HepG2 (cell line): ENCODE measurements around the gene DDX54. TPM values are rescaled to one million over a fixed set of nuclear protein-coding genes. Genes with fewer than 3 reads are reported as not detected.

Experiments
- ATAC-seq: fragments of 200-7000 bp; cut with Tn5 transposase; 3 replicates; pipeline ENCODE4 v1.9.1; 2020; ENCODE audit warnings: mild to moderate bottlenecking, moderate library complexity
- BruUV-seq: library from RNA; stranded (reverse); fragments of 400-500 nt; replicated peaks from 2 replicates; lab custom pipeline; 2021; lab: Mats Ljungman, UMichigan
- CTCF ChIA-PET: fragments of 300-600 bp; formaldehyde crosslinking; extraction: SDS; loops from one replicate; lab custom pipeline; 2021; ENCODE audit warnings: low total read pairs, inconsistent platforms, low intra/inter-chr PET ratio; lab: Yijun Ruan, JAX
- POLR2A ChIA-PET: fragments of 350-600 bp; sonication (Branson Sonifier 250); formaldehyde crosslinking; loops from one replicate; lab custom pipeline; 2020; ENCODE audit warnings: antibody characterized with exemption, inconsistent platforms; lab: Yijun Ruan, JAX
- DNase-seq: peaks from one replicate; pipeline ENCODE4 v3.0.0-alpha.2; 2015; ENCODE audit warnings: low spot score
- FAIRE-seq: peaks from 3 replicates; lab custom pipeline; 2011; peaks lifted over from hg19 to GRCh38; lab: Jason Lieb, UNC
- H2AFZ ChIP-seq: one replicate; pipeline ENCODE4 v1.6.1; 2011; ENCODE audit warnings: low read length, inconsistent platforms
- H3K27ac ChIP-seq: fragments of 300-600 bp; 3 replicates; pipeline ENCODE4 v1.8.0; 2011; ENCODE audit warnings: mixed run types, mild to moderate bottlenecking, mixed read lengths, low read length, inconsistent platforms; ENCODE audit not compliant: insufficient read depth; ENCODE audit errors: extremely low read length
- H3K27me3 ChIP-seq, 2 experiments: fragments of 200-600 bp in 1 of 2; 2 replicates in 1 of 2; 3 replicates in 1 of 2; pipeline versions ENCODE4 v1.6.0 to v1.8.0; 2011; ENCODE audit warnings: low read length in 2 of 2, mild to moderate bottlenecking in 2 of 2, moderate library complexity in 2 of 2, inconsistent platforms in 1 of 2; ENCODE audit not compliant: insufficient read depth in 2 of 2, control insufficient read depth in 1 of 2
- H3K36me3 ChIP-seq, 2 experiments: fragments of 200-600 bp in 1 of 2; replicated peaks in 1 of 2; 2 replicates in 1 of 2; 3 replicates in 1 of 2; pipeline versions ENCODE4 v1.5.1 to v1.8.0; 2011; ENCODE audit warnings: low read length in 2 of 2, inconsistent platforms in 1 of 2; ENCODE audit not compliant: insufficient read depth in 2 of 2, control insufficient read depth in 1 of 2
- H3K4me1 ChIP-seq: 2 replicates; pipeline ENCODE4 v1.5.1; 2012; ENCODE audit warnings: low read length, inconsistent platforms; ENCODE audit not compliant: insufficient read depth
- H3K4me2 ChIP-seq: 2 replicates; pipeline ENCODE4 v1.6.0; 2011; ENCODE audit warnings: low read depth, low read length, inconsistent platforms
- H3K4me3 ChIP-seq, 3 experiments: fragments of 200-600 bp in 1 of 3; sonication (generic), shearing (Covaris generic) in 1 of 3; replicated peaks in 1 of 3; 2 replicates each; pipeline ENCODE4 v1.5.1; 2011 to 2016; ENCODE audit warnings: low read length in 3 of 3, inconsistent platforms in 2 of 3, low read depth in 2 of 3, mild to moderate bottlenecking in 2 of 3, control low read depth in 1 of 3, mixed read lengths in 1 of 3; ENCODE audit not compliant: insufficient read depth in 1 of 3
- H3K79me2 ChIP-seq: one replicate; pipeline ENCODE4 v1.6.1; 2011; ENCODE audit warnings: low read length, inconsistent platforms; ENCODE audit not compliant: insufficient read depth
- H3K9ac ChIP-seq: 2 replicates; pipeline ENCODE4 v1.6.0; 2011; ENCODE audit warnings: mild to moderate bottlenecking, low read depth, low read length, inconsistent platforms; ENCODE audit not compliant: insufficient read depth
- H3K9me3 ChIP-seq: 2 replicates; pipeline ENCODE4 v1.5.1; 2012; ENCODE audit warnings: mild to moderate bottlenecking, low read length
- H4K20me1 ChIP-seq: 2 replicates; pipeline ENCODE4 v1.6.0; 2011; ENCODE audit warnings: inconsistent platforms, mild to moderate bottlenecking, low read length, moderate library complexity; ENCODE audit not compliant: insufficient read depth
- ARID3A ChIP-seq: IDR thresholded peaks from 2 replicates; pipeline ENCODE4 v1.6.1; 2012; ENCODE audit warnings: low read depth, low read length, improper control_type of control experiment
- ARNTL ChIP-seq: sonication (generic); formaldehyde crosslinking; IDR thresholded peaks from 2 replicates; pipeline ENCODE4 v1.4.0; 2020; ENCODE audit warnings: mild to moderate bottlenecking, missing genetic modification reagents
- FOSL2 ChIP-seq: sonication (generic); formaldehyde crosslinking; IDR thresholded peaks from 2 replicates; pipeline ENCODE4 v1.4.0; 2020; ENCODE audit warnings: missing genetic modification reagents
- GATAD1 ChIP-seq: IDR thresholded peaks from 2 replicates; pipeline ENCODE4 v1.6.1; 2016; ENCODE audit warnings: missing genetic modification reagents, missing compliant biosample characterization
- HDAC2 ChIP-seq: sonication (generic); formaldehyde crosslinking; IDR thresholded peaks from 2 replicates; pipeline ENCODE4 v1.4.0; 2020; ENCODE audit warnings: missing genetic modification reagents
- KDM2A ChIP-seq: sonication (generic); formaldehyde crosslinking; IDR thresholded peaks from 2 replicates; pipeline ENCODE4 v1.4.0; 2020; ENCODE audit warnings: low read depth, missing genetic modification reagents, borderline replicate concordance
- RAD21 ChIP-seq: fragments of 450-650 bp; formaldehyde crosslinking; IDR thresholded peaks from 2 replicates; pipeline ENCODE4 v1.5.0; 2020; ENCODE audit warnings: mild to moderate bottlenecking
- RCOR2 ChIP-seq: IDR thresholded peaks from 2 replicates; pipeline ENCODE4 v1.6.1; 2016; ENCODE audit warnings: missing biosample characterization, missing genetic modification reagents
- SMC3 ChIP-seq: IDR thresholded peaks from 2 replicates; pipeline ENCODE4 v1.6.1; 2011; ENCODE audit warnings: low read length, improper control_type of control experiment
- TFDP2 ChIP-seq: sonication (generic); formaldehyde crosslinking; IDR thresholded peaks from 2 replicates; pipeline ENCODE4 v1.4.0; 2020; ENCODE audit warnings: missing genetic modification reagents
- ZBTB44 ChIP-seq: sonication (generic); formaldehyde crosslinking; IDR thresholded peaks from 2 replicates; pipeline ENCODE4 v1.4.0; 2020; ENCODE audit warnings: missing genetic modification reagents
- ZFP91 ChIP-seq: sonication (generic); formaldehyde crosslinking; IDR thresholded peaks from 2 replicates; pipeline ENCODE4 v1.9.0; 2022; ENCODE audit warnings: missing genetic modification reagents, mild to moderate bottlenecking, borderline replicate concordance
- ZNF44 ChIP-seq: sonication (generic); formaldehyde crosslinking; IDR thresholded peaks from 2 replicates; pipeline ENCODE4 v1.5.1; 2020; ENCODE audit warnings: mild to moderate bottlenecking, missing genetic modification reagents
- ZNF574 ChIP-seq: sonication (generic); formaldehyde crosslinking; IDR thresholded peaks from 2 replicates; pipeline ENCODE4 v1.4.0; 2020; ENCODE audit warnings: missing genetic modification reagents
- ZNF782 ChIP-seq: sonication (generic); formaldehyde crosslinking; IDR thresholded peaks from 2 replicates; pipeline ENCODE4 v1.4.0; 2020; ENCODE audit warnings: missing genetic modification reagents, mild to moderate bottlenecking, borderline replicate concordance
- WGBS: methylation state at CpG from one replicate; pipeline ENCODE4 v1.1.6; 2017; ENCODE audit warnings: low lambda C conversion rate; 5-methylcytosine and 5-hydroxymethylcytosine counted together
- in situ Hi-C: cut with HindIII; loops from 2 replicates; pipeline ENCODE4 v1.10.0; 2017; ENCODE audit warnings: low pct_unique_long_range_greater_than_20kb; ENCODE audit not compliant: extremely low pct_ligation_motif_present
- intact Hi-C: fragments of 100-400 bp; cut with micrococcal nuclease; formaldehyde crosslinking; loops from one replicate; pipeline ENCODE4 v1.10.0; 2022; ENCODE audit not compliant: unreplicated experiment
- polyA plus RNA-seq, 8 experiments: library from polyadenylated mRNA; depleted of rRNA in 3 of 8; stranded (reverse) in 7 of 8; unstranded in 1 of 8; fragments of >200 nt; fragmentation: Illumina TruSeq in 4 of 8; extraction: Trizol in 4 of 8; gene quantifications; 2 replicates each; pipeline versions ENCODE4 v1.2.1 to v1.2.3, GENCODE V29; 2011 to 2016; ENCODE audit warnings: low read depth in 4 of 8, missing spikeins in 1 of 8, mixed read lengths in 1 of 8; ENCODE audit not compliant: insufficient read depth in 1 of 8
- total RNA-seq, 5 experiments: library from RNA; depleted of rRNA; stranded (reverse); fragments of >200 nt; fragmentation: Illumina TruSeq; extraction: Trizol; gene quantifications; 2 replicates each; pipeline ENCODE4 v1.2.3, GENCODE V29; 2016; ENCODE audit warnings: low read depth in 1 of 5

DDX54 gene
- total and polyA plus RNA-seq, 2 of the 13 experiments (the other 11 are each of a cell fraction or from before 2014, with no cell fraction given), result 59.7 to 61.1 TPM

- intact Hi-C loops (loop anchor here (10.0 kb wide), 2 partner anchors 78 to 228 kb away; partner anchors contain the start of gene SDSL), in situ Hi-C loops (loop anchor here (10.0 kb wide), 1 partner anchor 158 kb away; the partner anchor contains the start of gene PLBD2)
- no TSS peak for BruUV-seq
- WGBS, result 0% methylated on average over 4 of the region's 4 CpGs
- Histone ChIP-seq H3K4me3 (no peak overlapping the region), H3K4me2 (no peak overlapping the region), H3K4me1 (peaks cover 14% of the 10 kb centered on the region), H2AFZ (no peak overlapping the region), H3K27me3 (no peaks in the 10 kb centered on the region), H3K36me3 (peaks cover 0 to 4% of the 10 kb centered on the region in 2 experiments; a peak in 1 of 5 replicates), H3K9me3 (no peaks in the 10 kb centered on the region), H3K27ac (no peak overlapping the region), H4K20me1 (no peaks in the 10 kb centered on the region), H3K9ac (no peak overlapping the region), H3K79me2 (no peaks in the 10 kb centered on the region)
- DNase-seq (peak; percentile 69), ATAC-seq (peak; percentile 91), FAIRE-seq (peak; percentile 62)
- ChIA-PET POLR2A (interaction anchor here (1.8 kb wide), 1 partner anchor 9 kb away, joined by 4 read pairs; no protein-coding TSS in a partner anchor), CTCF (interaction anchor here (1.4 kb wide), 1 partner anchor 228 kb away, joined by 6 read pairs; no protein-coding TSS in a partner anchor)
- TF ChIP-seq RAD21 (peak; percentile 59; the same call in 1 of the 2 replicates), TFDP2 (CRISPR knock-in tag) (no peak), ZNF782 (CRISPR knock-in tag) (no peak), HDAC2 (no peak), ZNF44 (CRISPR knock-in tag) (no peak), ZBTB44 (CRISPR knock-in tag) (no peak), ARNTL (no peak), ZNF574 (CRISPR knock-in tag) (peak; percentile 95), ARID3A (0 out of 2 replicates have a peak, but pooled peaks have one; percentile 34), RCOR2 (CRISPR knock-in tag) (no peak), GATAD1 (CRISPR knock-in tag) (0 out of 2 replicates have a peak, but pooled peaks have one; percentile 33), ZFP91 (CRISPR knock-in tag) (0 out of 2 replicates have a peak, but pooled peaks have one; percentile 22), FOSL2 (CRISPR knock-in tag) (0 out of 2 replicates have a peak, but pooled peaks have one; percentile 24), SMC3 (peak; percentile 81), KDM2A (CRISPR knock-in tag) (peak; percentile 36; the same call in 1 of the 2 replicates)
Measured at GRCh38 chr12:113196990-113197389, 11.7 kb upstream of the DDX54 start.
